Right cardiac atrium (tissue), 5 donors: ENCODE data around the gene MICAL2. TPM values are rescaled to one million over a fixed set of nuclear protein-coding genes. Genes with fewer than 3 reads are reported as not detected.

Experiments
- ATAC-seq, 2 donors: fragments of 200-7000 bp; cut with Tn5 transposase; one replicate each; pipeline versions ENCODE4 v1.8.0 to v1.9.1; 2020; ENCODE audit warnings: moderate library complexity in 2 of 2, mild to moderate bottlenecking in 1 of 2
- DNase-seq, 3 donors: peaks; one replicate each; pipeline ENCODE4 v3.0.0-alpha.2; 2020
- H3K27ac ChIP-seq: one replicate; pipeline ENCODE4 v1.5.1; 2013; ENCODE audit warnings: mild to moderate bottlenecking, low read length, control low read depth, moderate library complexity
- H3K27me3 ChIP-seq: one replicate; pipeline ENCODE4 v1.6.1; 2013; ENCODE audit not compliant: control insufficient read depth, insufficient read depth
- H3K4me1 ChIP-seq: one replicate; pipeline ENCODE4 v1.6.1; 2013; ENCODE audit warnings: low read length; ENCODE audit not compliant: control insufficient read depth, insufficient read depth
- H3K4me3 ChIP-seq: one replicate; pipeline ENCODE4 v1.5.1; 2013; ENCODE audit warnings: low read length, control low read depth
- H3K9me3 ChIP-seq: one replicate; pipeline ENCODE4 v1.6.1; 2013; ENCODE audit warnings: low read length; ENCODE audit not compliant: control insufficient read depth
- WGBS: extraction: QIAGEN DNeasy Blood & Tissue Kit; methylation state at CpG from one replicate; pipeline ENCODE4 v1.1.7; 2013; 5-methylcytosine and 5-hydroxymethylcytosine counted together
- intact Hi-C, 4 donors: fragments of 100-400 bp; cut with DNase I; formaldehyde crosslinking; loops; one replicate each; pipeline versions ENCODE4 v1.11.0 to v1.14.0; 2022 to 2023
- long read RNA-seq, 4 donors: library from polyadenylated mRNA; unstranded; transcript quantifications; one replicate each; pipeline ENCODE4 v2.0.0, GENCODE V29; 2020 to 2021
- polyA plus RNA-seq: library from polyadenylated mRNA; stranded (reverse); fragments of 200-250 nt; gene quantifications from one replicate; pipeline ENCODE4 v1.2.3, GENCODE V29; 2013
- total RNA-seq, 4 donors: library from RNA; stranded (reverse); fragmentation: NEBNext Ultra II Directional; extraction: Animal tissue kit (Norgen Biotek cat#: 25700); gene quantifications; one replicate each; pipeline ENCODE4 v1.2.1, GENCODE V29; 2021
- donor health status: healthy with polysubstance abuse.
- donor health status: DM: no; HTN: yes; CAD: no.
- donor health status: DM: no; HTN: no; CAD: no.
- donor health status: DM: no; HTN: yes; CAD: no; lungs with severe emphysema.
- donor health status: DM: yes; HTN: yes; CAD: no.

Gene MICAL2
- total RNA-seq (100 to 1,000 TPM in 1 of 4 donors, 10 to 100 TPM in 3; 92.1 to 115 (median 95.1) TPM), polyA plus RNA-seq (62.9 TPM)
- long read RNA-seq, donor 1, transcript MICAL2-202 (28 exons, 3,906 nt), result major isoform, 10 of 154 reads
- long read RNA-seq, donor 1, partial matches to known transcripts, result 55 of 154 reads
- long read RNA-seq, donor 1, other reads (novel, unspliced or antisense), result 89 of 154 reads
- long read RNA-seq, donor 2, transcript MICAL2-202 (28 exons, 3,906 nt), result major isoform, 5 of 106 reads
- long read RNA-seq, donor 2, partial matches to known transcripts, result 35 of 106 reads
- long read RNA-seq, donor 2, other reads (novel, unspliced or antisense), result 66 of 106 reads
- long read RNA-seq, donor 3, transcript MICAL2-202 (28 exons, 3,906 nt), result major isoform, 25 of 455 reads
- long read RNA-seq, donor 3, partial matches to known transcripts, result 119 of 455 reads
- long read RNA-seq, donor 3, other reads (novel, unspliced or antisense), result 310 of 455 reads
- long read RNA-seq, donor 4, transcript MICAL2-202 (28 exons, 3,906 nt), result major isoform, 10 of 87 reads
- long read RNA-seq, donor 4, partial matches to known transcripts, result 21 of 87 reads
- long read RNA-seq, donor 4, other reads (novel, unspliced or antisense), result 56 of 87 reads

- ATAC-seq (peak; percentile 97 to 98), DNase-seq (peak; percentile 93 to 97 (median 96))
- peaks cover 16% of the 10 kb centered on the region for H3K4me1 ChIP-seq
- no peaks in the 10 kb centered on the region for H3K9me3 ChIP-seq
- no peaks in the 10 kb centered on the region for H3K27me3 ChIP-seq
- H3K27ac ChIP-seq, result peak within 1 kb of the TSS; percentile 31
- WGBS, result under 1% methylated on average over 56 of the region's 56 CpGs
- intact Hi-C loops, result loop anchor here in 2 of 4 donors (5.0 to 10.0 kb wide), 2 partner anchors 67 to 135 kb away; no protein-coding TSS in a partner anchor
- H3K4me3 ChIP-seq, result peak within 1 kb of the TSS; percentile 87
Measured at GRCh38 chr11:12110201-12110713, at the start of gene MICAL2. Gene MICAL2 (plus strand): TSS chr11:12110590. CDS start chr11:12162156, 51,566 bp downstream.

- WGBS, result 74% methylated on average over 9 of the region's 9 CpGs
- H3K27me3 ChIP-seq, result no peaks in the 10 kb centered on the region
- intact Hi-C loops, result no loop called here
- no peak overlapping the region for H3K27ac ChIP-seq
- peaks cover 7% of the 10 kb centered on the region for H3K4me1 ChIP-seq
- ATAC-seq (no peak), DNase-seq (no peak)
- no peak overlapping the region for H3K4me3 ChIP-seq
- H3K9me3 ChIP-seq, result no peaks in the 10 kb centered on the region
Measured at GRCh38 chr11:12061851-12062560, 48.4 kb upstream of the MICAL2 start.

- no peaks in the 10 kb centered on the region for H3K9me3 ChIP-seq
- H3K27me3 ChIP-seq, result no peaks in the 10 kb centered on the region
- no peak for ATAC-seq
- H3K4me1 ChIP-seq, result peaks cover 8% of the 10 kb centered on the region
- intact Hi-C loops, result no loop called here
- WGBS, result 97% methylated on average over 2 of the region's 2 CpGs
- H3K4me3 ChIP-seq, result no peak overlapping the region
- no peak for DNase-seq
- no peak overlapping the region for H3K27ac ChIP-seq
Measured at GRCh38 chr11:12063251-12063650, 47.1 kb upstream of the MICAL2 start.

GRCh38 chr11:12064136-12064953 is 46.0 kb upstream of the MICAL2 start:
- Histone ChIP-seq H3K4me3 (no peak overlapping the region), H3K4me1 (peaks cover 8% of the 10 kb centered on the region), H3K27ac (no peak overlapping the region), H3K9me3 (no peaks in the 10 kb centered on the region), H3K27me3 (no peaks in the 10 kb centered on the region)
- ATAC-seq (no peak), DNase-seq (no peak)
- WGBS, result 88% methylated on average over 7 of the region's 7 CpGs
- intact Hi-C loops, result no loop called here

GRCh38 chr11:12064954-12065280 is 45.5 kb upstream of the MICAL2 start:
- DNase-seq (no peak), ATAC-seq (no peak)
- H3K27me3 ChIP-seq, result no peaks in the 10 kb centered on the region
- H3K4me3 ChIP-seq, result no peak overlapping the region
- peaks cover 8% of the 10 kb centered on the region for H3K4me1 ChIP-seq
- no peaks in the 10 kb centered on the region for H3K9me3 ChIP-seq
- WGBS, result 91% methylated on average over 3 of the region's 3 CpGs
- intact Hi-C loops, result no loop called here
- no peak overlapping the region for H3K27ac ChIP-seq

GRCh38 chr11:12066056-12066798 is 44.2 kb upstream of the MICAL2 start:
- WGBS, result 77% methylated on average over 7 of the region's 7 CpGs
- intact Hi-C loops, result no loop called here
- H3K27me3 ChIP-seq, result no peaks in the 10 kb centered on the region
- H3K4me3 ChIP-seq, result no peak overlapping the region
- no peaks in the 10 kb centered on the region for H3K9me3 ChIP-seq
- DNase-seq (no peak), ATAC-seq (peak; percentile 59 to 69)
- H3K27ac ChIP-seq, result peak overlapping the region; percentile 39
- peaks cover 8% of the 10 kb centered on the region for H3K4me1 ChIP-seq

GRCh38 chr11:12066799-12067508 is 43.4 kb upstream of the MICAL2 start:
- intact Hi-C loops, result no loop called here
- WGBS, result 45% methylated on average over 8 of the region's 8 CpGs
- H3K4me3 ChIP-seq, result no peak overlapping the region
- H3K27ac ChIP-seq, result peak overlapping the region; percentile 26
- no peaks in the 10 kb centered on the region for H3K9me3 ChIP-seq
- peak; percentile 65 to 68 for ATAC-seq
- H3K27me3 ChIP-seq, result no peaks in the 10 kb centered on the region
- DNase-seq, result peak in 1 of 3 donors; percentile 63
- H3K4me1 ChIP-seq, result peaks cover 8% of the 10 kb centered on the region

GRCh38 chr11:12067796-12068357 is 42.5 kb upstream of the MICAL2 start:
- DNase-seq, result no peak
- 85% methylated on average over 5 of the region's 5 CpGs for WGBS
- Histone ChIP-seq H3K4me3 (no peak overlapping the region), H3K4me1 (peaks cover 8% of the 10 kb centered on the region), H3K27me3 (no peaks in the 10 kb centered on the region), H3K27ac (no peak overlapping the region), H3K9me3 (no peaks in the 10 kb centered on the region)
- ATAC-seq, result no peak
- intact Hi-C loops, result no loop called here

GRCh38 chr11:12069066-12069676 is 41.2 kb upstream of the MICAL2 start:
- Histone ChIP-seq H3K27me3 (no peaks in the 10 kb centered on the region), H3K27ac (no peak overlapping the region), H3K4me1 (peaks cover 8% of the 10 kb centered on the region), H3K9me3 (no peaks in the 10 kb centered on the region), H3K4me3 (no peak overlapping the region)
- intact Hi-C loops, result no loop called here
- WGBS, result 80% methylated on average over 12 of the region's 12 CpGs
- DNase-seq (no peak), ATAC-seq (no peak)
